GM19452 (cell line): ENCODE results near the gene MTFMT.
"Not testable (repeated sequence)": the region's sequence is repeated elsewhere in the genome, so short reads cannot be mapped to it uniquely, and the experiment has no call there.

ENCODE experiments used
- ATAC-seq: cut with Tn5 transposase; IDR thresholded peaks from one replicate; pipeline ENCODE4 v1.9.1; 2021; ENCODE audit not compliant: unreplicated experiment

MTFMT gene

DNA sequence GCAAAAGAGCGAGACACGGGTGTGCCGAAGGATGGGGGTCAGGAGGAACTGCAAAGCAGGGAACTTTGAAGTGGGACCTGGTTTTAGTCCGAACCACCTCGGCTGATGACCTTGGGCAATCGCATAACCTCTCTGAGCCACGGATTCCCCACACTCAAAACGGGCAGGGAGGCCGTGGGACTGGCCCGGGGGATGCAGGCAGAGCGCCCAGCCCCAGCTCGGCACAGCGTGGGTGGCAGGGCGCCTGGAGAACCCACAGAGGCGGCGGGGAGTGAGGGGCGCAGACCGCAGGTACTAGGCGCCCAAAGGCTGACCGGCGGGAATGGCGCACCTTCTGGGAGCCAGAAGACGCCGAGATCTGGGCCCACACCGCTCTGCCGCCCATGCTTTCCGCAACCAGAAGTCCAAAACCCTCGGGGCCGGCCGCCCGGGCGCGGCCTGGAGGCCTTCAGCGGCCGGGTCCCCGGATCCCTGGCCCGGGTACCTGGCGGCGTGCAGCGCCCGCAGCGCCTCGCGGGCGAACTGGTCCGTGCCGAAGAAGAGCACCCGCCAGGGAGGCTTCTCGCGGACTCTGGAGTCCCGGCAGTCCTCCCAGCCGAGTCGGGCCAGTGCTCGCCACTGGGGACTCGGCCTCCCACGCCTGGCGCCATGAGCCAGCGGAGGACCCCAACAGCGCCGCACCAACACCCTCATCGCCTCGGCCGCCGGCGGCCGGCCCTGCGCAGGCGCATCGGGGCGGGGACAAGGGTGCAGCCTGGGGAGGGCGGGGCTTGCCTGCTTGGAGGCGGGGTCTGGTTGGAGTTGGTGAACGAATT, at the start of gene MTFMT:
TSS of gene MTFMT (minus strand) at position 719 of the 815 bp plus-strand sequence. CDS start at position 693, 26 bp downstream.
- peak; percentile 55 for ATAC-seq

DNA sequence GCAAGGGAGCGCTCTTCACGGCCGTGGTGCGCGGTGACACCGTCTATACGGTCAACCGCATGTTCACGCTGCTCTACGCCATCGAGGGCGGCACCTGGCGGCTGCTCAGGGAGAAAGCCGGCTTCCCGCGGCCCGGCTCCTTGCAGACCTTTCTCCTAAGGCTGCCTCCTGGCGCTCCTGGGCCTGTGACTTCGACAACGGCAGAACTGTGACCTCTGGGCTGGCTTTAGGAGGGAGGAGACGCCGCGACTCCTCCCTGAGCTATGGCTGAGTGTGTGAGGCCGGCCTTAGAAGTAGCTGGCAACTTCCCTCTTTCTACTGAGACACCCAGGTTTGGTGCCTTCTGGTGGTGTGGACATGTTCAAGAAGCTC, 48.5 kb upstream of the MTFMT start:
- no peak for ATAC-seq

DNA sequence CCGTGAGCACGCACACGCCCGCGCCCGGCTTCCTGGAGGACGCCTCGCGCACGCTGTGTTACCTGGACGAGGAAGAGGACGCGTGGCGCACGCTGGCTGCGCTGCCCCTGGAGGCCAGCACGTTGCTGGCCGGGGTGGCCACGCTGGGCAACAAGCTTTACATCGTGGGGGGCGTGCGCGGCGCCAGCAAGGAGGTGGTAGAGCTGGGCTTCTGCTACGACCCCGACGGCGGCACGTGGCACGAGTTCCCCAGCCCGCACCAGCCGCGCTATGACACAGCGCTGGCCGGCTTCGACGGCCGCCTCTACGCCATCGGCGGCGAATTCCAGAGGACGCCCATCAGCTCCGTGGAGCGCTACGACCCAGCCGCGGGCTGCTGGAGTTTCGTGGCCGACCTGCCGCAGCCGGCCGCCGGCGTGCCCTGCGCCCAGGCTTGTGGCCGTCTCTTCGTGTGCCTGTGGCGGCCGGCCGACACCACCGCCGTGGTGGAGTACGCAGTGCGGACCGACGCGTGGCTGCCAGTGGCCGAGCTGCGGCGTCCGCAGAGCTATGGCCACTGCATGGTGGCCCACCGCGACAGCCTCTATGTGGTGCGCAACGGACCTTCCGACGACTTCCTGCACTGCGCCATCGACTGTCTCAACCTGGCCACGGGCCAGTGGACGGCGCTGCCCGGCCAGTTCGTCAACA, 48.0 kb upstream of the MTFMT start:
- ATAC-seq, result no peak

DNA sequence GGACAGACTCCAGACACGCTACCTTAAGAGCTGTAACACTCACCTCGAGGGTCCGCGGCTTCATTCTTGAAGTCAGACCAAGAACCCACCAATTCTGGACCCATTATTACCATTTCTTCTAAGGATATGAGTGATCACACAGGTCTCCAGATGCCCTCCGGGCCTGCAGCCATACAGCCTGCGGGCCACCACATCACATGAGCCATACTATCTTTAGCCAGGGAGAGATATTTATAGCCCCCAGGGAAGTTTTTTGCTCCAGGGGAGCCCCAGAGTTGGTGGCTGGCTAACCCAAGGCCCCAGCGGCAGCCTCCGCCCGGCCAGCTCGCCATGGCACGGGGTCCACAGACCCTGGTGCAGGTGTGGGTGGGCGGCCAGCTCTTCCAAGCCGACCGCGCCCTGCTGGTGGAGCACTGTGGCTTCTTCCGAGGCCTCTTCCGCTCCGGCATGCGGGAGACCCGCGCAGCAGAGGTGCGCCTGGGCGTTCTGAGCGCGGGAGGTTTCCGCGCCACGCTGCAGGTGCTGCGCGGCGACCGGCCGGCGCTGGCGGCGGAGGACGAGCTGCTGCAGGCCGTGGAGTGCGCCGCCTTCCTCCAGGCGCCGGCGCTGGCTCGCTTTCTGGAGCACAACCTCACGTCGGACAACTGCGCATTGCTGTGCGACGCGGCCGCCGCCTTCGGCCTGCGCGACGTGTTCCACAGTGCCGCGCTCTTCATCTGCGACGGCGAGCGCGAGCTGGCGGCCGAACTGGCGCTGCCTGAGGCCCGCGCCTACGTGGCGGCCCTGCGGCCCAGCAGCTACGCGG, 47.2 kb upstream of the MTFMT start, which contains the start of gene KBTBD13:
TSS of gene KBTBD13 (plus strand) at position 261 of the 805 bp plus-strand sequence. CDS start at position 331, 70 bp downstream.
- no peak for ATAC-seq

DNA sequence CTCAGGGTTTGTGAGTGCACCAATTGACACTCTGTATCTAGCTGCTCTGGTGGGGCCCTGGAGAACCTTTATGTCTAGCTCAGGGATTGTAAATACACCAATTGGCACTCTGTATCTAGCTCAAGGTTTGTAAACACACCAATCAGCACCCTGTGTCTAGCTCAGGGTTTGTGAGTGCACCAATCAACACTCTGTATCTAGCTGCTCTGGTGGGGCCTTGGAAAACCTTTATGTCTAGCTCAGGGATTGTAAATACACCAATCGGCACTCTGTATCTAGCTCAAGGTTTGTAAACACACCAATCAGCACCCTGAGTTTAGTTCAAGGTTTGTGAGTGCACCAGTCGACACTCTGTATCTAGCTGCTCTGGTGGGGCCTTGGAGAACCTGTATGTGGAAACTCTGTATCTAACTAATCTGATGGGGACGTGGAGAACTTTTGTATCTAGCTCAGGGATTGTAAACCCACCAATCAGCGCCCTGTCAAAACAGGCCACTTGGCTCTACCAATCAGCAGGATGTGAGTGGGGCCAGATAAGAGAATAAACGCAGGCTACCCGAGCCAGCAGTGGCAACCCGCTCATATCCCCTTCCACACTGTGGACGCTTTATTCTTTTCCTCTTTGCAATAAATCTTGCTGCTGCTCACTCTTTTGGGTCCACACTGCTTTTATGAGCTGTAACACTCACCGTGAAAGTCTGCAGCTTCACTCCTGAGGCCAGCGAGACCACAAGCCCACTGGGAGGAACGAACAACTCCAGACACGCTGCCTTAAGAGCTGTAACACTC, 46.4 kb upstream of the MTFMT start:
- not testable (repeated sequence) for ATAC-seq

DNA sequence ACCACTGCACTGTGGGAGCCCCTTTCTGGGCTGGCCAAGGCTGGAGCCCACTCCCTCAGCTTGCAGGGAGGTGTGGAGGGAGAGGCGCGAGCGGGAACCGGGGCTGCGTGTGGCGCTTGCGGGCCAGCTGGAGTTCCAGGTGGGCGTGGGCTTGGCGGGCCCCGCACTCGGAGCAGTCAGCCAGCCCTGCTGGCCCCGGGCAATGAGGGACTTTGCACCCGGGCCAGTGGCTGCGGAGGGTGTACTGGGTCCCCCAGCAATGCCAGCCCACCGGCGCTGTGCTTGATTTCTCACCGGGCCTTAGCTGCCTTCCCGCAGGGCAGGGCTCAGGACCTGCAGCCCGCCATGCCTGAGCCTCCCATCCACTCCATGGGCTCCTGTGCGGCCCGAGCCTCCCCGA, 45.5 kb upstream of the MTFMT start:
- ATAC-seq, result not testable (repeated sequence)

DNA sequence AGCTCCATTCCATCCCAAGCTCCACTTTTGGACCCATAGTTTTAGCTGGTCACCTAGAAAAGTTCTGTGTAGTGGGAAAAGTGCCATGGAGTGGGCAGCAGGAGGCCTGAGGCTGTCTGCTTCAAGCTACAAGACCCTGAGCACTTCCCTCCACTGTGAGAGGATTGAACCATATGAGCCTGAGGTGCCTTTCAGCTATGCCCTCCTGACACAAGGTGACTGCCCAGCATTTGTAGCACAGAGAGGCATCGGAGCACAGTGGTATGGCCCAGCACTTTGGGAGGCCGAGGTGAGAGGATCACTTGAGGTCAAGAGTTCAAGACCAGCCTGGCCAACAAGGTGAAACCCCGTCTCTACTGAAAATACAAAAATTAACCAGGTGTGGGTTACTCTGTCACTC, 43.2 kb upstream of the MTFMT start:
- ATAC-seq, result no peak

DNA sequence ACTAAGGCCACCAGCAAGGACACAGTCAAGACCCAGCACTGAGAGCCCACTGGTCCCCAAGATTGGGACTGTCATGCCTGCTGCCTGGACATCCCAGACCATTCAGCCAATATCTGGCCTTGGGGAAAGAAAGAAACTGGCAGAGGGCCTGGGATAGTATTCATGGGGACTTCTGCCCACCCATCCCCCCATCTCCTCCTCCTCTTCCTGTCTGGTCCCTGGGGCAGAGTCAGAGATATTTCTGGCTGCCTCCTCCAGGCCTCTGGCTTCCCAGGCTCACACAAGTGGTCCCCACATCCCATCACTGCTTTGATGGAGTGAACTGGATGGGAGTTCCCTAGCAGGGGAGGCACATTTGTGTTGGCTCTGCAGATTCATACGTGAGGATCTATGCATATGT, 42.6 kb upstream of the MTFMT start:
- ATAC-seq, result no peak

DNA sequence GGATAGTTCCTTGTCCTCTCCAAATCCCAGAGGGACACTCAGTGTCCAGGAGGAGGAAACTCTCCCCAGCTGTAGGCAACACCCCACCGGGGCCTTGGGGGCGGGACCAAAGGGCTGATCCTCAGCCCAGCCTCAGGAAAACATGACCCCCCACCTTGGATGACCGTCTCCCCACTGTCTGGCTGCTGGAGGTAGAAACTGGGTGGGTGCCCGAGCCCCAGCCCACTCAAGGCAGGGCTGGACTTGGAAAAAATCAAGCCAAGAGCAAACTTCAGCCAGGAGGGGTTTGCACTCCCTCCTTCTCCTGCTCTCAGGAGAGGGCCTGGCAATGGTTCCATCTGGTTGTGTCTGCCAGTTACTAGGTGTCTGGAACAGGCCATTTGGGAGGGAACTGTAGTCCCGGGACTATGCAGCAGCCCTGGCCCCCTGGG, 42.0 kb upstream of the MTFMT start:
- ATAC-seq, result no peak

DNA sequence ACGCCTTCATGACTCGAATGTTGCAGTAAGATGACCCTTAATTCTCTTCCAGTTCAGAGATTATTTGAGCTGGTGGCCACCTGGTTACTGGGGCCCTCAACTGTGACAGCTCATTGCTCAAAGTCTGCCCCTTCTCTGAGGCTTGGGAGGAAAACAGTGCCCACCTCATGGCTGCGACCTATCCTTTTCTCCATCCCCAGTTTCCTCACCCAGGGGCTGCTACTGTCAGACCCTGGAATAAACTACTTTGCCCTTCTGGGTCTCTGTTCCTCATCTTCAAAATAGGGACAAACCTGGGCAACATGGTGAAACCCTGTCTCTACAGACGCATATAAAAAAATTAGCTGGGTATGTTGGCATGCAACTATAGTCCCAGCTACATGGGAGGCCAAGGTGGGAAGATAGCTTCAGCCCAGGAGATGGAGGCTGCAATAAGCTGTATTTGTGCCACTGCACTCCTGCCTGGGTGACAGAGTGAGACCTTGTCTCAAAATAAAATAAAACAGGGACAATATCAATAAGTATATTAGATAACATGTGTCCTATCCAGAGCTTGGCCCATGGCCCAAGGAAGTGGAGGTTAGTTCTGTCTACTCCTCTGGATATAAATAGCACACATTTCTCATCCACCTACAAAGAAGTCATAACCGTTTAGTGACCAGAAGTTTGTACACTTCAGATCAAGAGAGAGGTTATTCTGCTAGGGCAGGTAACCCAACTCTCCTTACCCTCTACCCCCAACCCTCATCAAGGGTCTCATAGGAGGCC, 40.5 kb upstream of the MTFMT start:
- ATAC-seq, result no peak

DNA sequence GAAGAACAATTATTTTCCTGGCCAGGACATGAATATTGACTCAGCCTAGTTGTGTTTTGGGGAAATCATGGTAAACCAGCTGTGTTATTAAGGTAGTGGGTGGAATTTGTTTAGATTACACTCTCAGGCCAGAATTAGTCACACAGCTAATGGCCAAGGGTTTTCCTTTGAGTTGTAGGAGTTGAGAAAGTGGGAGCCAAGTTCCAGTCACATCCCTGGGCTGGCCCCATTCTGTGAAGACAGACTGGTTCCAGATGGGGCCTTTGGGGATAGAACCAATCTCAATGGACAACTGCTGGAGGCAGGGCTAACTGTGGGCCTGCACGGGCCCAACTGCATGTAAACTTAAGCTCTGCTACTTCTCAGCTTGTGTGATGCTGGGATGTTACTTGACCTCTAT, 39.7 kb upstream of the MTFMT start:
- no peak for ATAC-seq

DNA sequence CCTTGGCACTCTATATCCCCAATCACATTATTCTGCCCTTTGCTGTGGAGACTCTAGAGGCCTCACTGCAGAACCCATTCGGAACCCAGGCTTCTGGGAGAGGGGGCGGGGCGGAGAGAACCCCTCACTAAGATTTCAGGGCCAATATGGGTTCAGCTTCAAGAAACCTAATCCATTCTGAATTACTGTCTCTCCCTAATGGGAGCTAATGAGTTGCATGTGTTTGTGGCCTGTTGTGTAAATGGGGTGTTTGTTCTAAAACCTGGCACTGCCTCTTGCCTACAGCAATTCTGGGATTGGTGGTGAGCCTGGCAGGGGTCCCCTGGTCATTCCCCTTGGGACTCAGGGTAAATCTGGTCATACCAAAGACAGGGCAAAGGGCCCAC, 39.0 kb upstream of the MTFMT start:
- ATAC-seq, result no peak

DNA sequence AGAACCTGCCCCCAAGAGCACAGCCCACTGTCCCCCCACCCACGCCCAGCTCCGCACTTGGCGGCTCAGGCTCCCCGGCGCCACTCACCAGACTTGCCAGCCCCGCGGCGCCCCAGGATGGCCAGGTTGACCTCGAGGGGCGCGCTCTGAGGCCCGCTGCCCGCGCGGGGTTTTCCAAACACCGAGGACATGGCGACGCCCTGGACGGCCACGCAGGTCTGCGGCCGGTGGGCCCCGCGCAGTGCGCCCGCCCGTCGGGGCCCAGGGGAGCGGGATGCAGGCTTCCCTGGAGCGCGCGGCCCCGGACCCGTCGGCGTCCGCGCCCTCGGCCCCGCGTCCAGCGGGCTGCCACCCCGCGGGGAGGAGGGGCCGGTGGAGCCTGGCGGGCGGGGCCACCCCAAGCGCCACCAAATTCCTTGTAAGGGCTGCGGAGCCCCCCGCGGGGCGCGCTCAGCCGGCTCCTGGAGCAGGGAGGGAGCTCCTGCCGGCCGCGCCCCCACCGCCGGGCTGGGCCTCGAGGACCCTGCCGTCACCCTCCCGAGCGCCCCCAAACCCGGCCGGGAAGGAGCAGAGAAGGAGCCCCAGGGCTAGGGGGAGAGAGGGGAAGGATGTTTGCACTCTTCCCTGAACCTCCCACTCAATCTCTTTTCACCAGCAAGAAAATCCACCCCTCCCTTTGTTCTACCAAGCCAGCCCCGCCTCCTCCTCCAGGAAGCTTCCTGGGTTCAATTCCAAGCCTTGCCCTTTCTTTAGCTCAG, 38.4 kb upstream of the MTFMT start, which contains the start of gene RASL12:
TSS of gene RASL12 (minus strand) at position 347 of the 758 bp plus-strand sequence. CDS start at position 191, 156 bp downstream.
- ATAC-seq, result no peak

DNA sequence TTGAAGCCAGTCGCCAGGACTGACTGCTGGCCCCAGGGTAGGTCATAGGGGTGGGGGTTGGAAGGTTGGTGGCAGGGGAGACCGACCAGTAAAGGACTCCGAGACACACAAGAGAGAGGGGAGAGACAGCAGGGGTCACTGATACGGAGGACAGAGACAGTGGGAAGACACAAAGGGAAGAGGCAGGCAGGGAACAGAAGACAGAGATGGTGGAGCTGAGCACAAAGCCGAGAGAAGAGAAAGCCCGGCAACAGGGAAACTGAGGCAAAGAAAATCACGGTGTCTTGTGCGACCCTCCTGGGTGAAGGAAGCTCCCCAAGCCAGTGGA, 37.8 kb upstream of the MTFMT start:
- ATAC-seq, result no peak

DNA sequence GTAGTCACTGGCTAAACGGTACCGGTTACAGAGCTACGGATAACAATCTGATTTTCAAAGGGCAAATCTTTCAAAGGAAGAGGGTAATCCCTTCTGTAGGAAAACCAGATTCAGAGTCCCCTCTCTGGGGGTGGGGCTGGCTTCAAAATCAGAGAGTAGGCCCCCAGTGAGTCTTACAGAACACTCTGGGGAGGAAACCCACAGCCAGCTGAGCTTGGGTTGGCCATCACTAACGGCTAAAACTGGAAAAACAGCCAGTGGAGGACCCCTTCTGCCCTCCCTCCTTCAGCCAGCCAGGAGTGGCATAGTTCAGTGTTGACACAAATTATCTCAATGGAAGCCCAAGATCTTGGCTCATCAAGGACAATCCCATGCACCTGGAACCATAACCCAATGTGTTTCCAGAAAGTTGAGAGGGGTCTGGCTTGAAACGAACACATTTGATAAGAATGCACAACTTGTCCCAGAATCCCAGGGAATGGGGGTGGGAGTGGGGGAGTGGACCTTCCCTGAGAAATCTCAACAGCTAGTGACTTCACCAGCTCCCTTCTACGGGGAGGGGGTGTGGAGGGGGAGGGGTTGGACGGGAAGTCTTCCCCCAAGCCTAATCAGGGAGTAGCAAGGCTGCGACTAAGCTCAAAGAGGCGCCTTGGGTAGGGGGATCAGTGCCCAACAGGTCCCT, 37.3 kb upstream of the MTFMT start:
- ATAC-seq, result no peak

DNA sequence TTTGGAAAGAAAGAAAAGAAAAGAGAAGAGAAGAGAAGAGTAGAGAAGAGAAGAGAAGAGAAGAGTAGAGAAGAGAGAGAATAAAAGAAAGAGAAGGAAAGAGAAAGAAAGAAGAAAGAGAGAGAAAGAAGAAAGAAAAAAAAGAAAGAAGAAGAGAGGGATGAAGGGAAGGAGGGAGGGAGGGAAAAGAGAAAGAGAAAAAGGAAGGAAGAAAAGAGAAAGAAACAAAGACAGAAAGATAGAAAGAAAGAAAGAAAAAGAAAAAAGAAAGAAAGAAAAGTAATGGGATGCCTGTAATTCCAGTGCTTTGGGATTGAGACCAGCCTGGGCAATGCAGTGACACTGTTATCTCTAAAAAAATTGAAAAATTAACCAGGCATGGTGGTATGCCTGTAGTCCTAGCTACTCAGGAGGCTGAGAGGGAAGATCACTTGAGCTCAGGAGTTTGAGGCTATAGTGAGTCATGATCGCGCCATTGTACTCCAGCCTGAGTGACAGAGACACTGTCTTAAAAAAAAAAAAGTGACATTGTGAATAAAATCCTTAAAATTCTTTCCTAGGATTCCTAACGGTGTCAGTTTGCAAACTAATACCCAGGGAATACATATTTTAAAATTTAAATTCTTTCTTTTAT, 36.7 kb upstream of the MTFMT start:
- no peak for ATAC-seq

DNA sequence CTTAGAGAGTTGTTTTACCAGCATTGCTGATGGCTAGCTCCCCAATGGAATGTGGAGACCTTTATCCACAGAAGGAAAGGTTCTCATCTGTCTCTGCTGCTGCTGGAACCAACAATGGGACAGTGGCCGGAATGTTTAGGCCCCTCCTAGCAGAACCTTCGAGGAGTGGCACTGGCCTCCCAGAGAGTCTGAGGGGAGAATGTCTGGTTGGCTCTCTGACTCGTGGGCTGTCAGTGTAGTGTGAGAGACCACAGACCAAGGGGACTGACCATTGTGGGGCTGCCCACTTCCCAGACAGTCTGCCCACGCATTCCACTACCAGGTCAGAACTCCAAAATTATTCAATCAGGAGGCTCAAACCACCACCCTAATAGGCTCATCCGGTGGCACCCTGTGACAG, 33.3 kb upstream of the MTFMT start:
- ATAC-seq, result no peak

DNA sequence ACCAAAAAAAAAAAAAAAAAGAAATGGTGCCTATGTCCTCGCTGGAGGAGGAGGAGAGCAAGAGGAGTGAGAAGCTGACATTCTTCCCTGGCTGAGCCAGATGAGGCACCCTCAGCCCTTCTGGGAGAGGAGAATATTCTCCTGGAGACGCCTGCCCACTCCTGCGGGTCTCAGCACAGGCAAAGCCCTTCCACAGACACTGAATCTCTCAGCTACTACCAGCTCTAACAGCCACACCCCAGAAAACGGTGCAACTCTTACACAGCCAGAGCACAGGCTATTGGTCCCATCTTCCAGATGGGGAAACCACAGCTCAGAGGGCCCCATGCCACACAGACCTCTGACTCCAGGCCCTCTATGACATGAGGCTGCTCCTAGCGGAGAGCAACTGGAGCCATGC, 32.6 kb upstream of the MTFMT start:
- no peak for ATAC-seq
